Myocyte (in vitro differentiated cells): ENCODE data around the gene EMC10. TPM values are rescaled to one million over a fixed set of nuclear protein-coding genes. Genes with fewer than 3 reads are reported as not detected.
"Not testable (repeated sequence)": the region's sequence is repeated elsewhere in the genome, so short reads cannot be mapped to it uniquely, and the experiment has no call there.

Experiments used
- DNase-seq: peaks from one replicate; pipeline ENCODE4 v3.0.0-alpha.2; 2012; ENCODE audit warnings: low read depth
- total RNA-seq: library from RNA; depleted of rRNA; stranded (reverse); fragments of >200 nt; gene quantifications from 2 replicates; pipeline ENCODE4 v1.2.3, GENCODE V29; 2014

Gene EMC10
- total RNA-seq, 1 donor from 2014 or later, result 210 TPM

DNA sequence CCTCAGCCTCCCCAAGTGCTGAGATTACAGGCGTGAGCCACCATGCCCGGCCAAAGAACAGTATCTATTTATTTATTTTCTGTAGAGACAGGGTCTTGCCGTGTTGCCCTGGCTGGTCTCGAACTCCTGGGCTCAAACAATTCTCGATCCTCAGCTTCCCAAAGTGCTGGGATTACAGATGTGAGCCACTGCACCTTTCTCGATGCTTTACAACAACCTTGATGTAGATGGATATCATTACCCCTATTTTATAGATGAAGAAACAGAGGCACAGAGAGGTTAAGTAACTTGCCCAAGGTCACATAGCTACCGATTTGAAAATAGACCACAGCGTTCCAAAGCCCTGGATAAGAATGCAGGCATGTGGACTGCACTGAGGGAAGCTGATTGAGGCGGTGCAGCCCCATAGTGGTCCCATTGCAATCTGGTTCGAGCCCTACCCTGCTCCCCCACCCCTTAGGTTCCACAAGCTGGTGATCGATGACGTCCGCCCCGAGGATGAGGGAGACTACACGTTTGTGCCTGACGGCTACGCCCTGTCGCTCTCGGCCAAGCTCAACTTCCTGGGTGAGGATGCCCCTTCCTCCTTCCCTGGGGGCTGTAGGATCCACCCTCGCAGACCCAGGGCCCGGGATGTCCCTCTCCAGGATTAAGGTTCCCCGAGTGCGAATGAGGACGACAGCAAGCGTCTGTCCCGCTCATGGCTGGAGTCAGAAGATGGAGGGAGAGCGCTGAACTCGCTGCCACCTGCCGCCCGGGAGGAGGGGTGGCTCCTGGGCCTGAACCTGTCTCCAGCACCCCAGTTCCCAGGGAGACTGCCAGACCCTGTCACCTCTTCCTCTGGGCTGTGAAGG is 25.7 kb upstream of the EMC10 start:
- no peak for DNase-seq

DNA sequence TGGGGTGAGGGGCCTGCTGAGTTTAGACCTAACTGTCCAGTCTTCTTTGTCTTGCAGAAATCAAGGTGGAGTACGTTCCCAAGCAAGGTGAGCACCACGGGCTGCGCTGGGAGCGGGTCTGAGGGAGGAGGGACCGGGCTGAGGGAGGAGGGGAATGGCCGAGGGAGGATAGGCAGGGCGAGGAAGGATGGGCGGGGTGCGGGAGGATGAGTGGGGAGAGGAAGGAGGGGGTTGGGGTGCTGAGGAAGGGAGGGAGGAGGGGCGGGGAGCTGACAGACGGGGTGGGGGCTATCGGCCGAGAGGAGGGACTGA is 25.1 kb upstream of the EMC10 start:
- DNase-seq, result no peak

DNA sequence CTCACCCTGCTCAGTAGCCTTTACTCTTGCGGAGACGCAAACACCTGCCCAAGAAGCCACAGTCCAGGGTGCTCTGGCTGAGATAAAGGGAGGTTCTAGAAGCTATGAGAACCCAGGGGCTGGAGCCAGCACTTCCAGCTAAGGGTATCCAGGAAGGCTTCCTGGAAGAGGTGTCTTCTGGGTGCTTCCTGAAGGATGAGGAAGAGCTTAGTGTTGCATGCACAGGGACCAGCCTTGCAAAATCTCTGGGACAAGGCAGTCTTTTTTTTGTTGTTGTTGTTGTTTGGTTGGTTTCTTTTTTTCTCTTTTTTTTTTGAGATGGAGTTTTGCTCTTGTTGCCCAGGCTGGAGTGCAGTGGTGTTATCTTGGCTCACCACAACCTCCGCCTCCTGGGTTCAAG is 23.1 kb upstream of the EMC10 start:
- DNase-seq, result no peak

- no peak for DNase-seq
Measured at GRCh38 chr19:50455992-50456391, 20.3 kb upstream of the EMC10 start.

GRCh38 chr19:50457300-50457699 is 19.0 kb upstream of the EMC10 start:
- no peak for DNase-seq

GRCh38 chr19:50458396-50459066 is 17.8 kb upstream of the EMC10 start:
- DNase-seq, result no peak

DNA sequence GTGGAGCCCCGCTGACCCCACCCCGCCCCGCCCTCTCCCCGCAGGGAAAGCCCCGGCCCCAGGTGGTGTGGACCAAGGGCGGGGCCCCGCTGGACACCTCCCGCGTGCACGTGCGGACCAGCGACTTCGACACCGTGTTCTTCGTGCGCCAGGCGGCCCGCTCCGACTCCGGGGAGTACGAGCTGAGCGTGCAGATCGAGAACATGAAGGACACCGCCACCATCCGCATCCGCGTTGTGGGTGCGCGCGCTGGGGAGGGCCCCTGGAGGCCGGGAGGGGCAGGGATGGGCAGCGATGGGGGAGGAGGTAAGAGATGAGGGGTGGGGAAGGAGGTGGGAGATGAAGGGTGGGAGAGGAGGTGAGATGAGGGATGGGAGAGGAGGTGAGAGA is 17.2 kb upstream of the EMC10 start:
- DNase-seq, result no peak

GRCh38 chr19:50459638-50460037 is 16.7 kb upstream of the EMC10 start:
- no peak for DNase-seq

GRCh38 chr19:50460161-50460765 is 16.0 kb upstream of the EMC10 start:
- peak; percentile 30 for DNase-seq

- DNase-seq, result peak; percentile 79
Measured at GRCh38 chr19:50461066-50461875, 15.0 kb upstream of the EMC10 start.

GRCh38 chr19:50462970-50463369 is 13.3 kb upstream of the EMC10 start:
- DNase-seq, result no peak

DNA sequence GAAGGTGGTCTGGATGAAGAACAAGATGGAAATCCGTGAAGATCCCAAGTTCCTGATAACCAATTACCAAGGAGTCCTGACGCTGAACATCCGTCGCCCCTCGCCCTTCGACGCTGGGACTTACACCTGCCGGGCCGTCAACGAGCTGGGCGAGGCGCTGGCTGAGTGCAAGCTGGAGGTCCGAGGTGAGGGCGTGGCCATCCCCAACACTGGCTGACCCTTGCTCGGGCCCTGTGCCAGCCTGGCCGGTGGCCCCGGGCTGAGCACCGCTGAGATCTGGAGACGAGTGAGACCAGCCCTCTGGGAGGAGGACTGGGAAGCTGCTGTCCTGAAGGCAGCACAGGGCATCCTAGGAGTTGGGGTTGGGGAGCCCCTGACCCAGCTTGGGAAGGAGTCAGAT is 12.0 kb upstream of the EMC10 start:
- no peak for DNase-seq

GRCh38 chr19:50465000-50465399 is 11.3 kb upstream of the EMC10 start:
- DNase-seq, result no peak

DNA sequence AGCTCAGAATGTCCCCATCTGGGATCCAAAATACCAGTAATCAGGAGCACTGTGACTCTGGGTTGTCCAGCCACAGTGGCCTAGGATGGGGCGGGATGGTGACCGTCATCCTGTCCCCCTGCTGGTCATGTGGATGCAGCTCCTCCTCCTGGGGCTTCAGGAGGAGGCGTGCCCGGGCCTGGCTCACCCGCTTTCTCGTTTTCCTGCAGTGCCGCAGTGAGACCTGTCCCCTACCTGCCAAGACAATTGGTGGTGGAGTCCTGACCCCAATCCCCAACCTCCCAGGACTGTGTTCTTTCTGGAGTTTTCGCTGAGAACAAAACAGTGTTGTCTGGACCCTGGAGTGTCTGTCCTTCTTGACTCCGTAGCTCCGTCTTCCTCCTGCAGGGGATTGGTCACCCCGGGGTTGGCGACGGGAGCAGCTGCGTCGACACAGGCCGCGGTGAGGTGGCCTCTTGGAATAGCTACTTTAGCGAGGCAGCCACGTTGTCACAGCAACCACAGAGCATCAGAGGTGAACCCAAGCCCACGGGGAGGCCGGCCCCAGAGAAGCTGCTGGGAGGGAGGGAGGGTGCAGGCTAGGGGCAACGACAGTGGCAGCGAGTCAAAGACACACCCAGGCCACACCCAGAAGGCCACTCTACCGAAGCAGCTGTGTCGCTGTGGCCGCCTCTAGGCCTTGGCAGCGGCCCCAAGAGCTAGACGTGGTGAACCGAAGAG is 10.2 kb upstream of the EMC10 start:
- DNase-seq, result peak; percentile 97

DNA sequence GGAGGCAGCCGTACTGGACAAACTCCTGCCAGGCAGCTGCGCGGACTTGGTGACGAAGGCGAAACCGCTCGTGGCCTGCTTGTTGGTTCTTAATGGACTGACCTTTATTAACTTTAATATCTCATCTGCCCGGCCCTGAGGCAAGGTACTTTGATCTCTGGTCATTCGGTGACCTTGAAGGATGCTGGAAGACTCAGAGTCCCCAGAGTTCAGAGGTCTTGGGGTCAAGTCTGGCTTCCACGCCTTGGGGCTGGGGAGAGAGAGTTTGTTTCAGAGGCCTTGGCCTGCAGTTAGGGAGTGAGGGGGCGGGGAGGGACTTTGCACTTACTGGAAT is 9.6 kb upstream of the EMC10 start:
- no peak for DNase-seq

DNA sequence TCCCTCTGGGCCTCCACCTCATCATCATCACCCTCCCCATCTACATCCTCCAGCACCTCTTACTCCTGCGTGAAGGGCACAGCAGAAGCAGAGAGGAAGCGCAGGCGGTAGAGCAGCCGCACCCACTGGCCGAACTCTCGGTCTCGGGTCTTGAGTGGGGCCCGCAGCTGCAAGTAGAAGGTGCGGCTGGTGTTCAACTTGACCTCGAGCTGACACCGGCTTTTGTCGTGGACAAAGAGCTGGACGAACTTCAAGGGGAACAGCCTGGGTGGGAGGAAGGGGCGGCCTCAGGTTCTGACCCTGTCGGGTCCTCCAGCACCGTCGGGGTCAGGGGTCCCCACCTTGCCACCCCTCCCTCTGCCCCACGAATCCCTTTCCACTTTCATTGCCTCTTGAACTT is 8.7 kb upstream of the EMC10 start:
- no peak for DNase-seq

- DNase-seq, result no peak
Measured at GRCh38 chr19:50468818-50469217, 7.5 kb upstream of the EMC10 start.

- not testable (repeated sequence) for DNase-seq
Measured at GRCh38 chr19:50473336-50473735, 3.0 kb upstream of the EMC10 start.

DNA sequence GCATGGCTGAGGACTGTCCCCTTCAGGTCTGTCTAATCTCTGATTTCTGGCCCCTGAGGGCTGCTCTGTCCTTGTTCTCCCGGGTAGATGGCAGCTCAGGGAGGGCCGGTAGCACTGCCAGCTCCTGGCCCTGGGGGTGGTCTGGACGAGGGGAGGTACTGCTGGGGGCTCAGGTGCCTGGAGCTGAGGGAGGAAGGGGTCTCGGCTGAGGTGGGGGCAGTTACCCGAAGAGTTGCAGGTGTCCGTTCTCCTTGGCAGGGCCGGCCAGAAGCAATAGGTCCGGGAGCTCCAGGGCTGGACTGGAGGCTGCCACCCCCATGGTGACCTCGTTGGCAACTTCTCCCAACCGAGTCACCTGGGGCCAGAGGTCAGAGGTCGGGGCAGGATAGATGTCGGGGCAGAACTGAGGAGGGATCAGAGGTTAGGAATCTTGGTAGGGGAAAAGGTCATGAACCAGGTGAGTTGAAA is 1.2 kb upstream of the EMC10 start:
- DNase-seq, result no peak

DNA sequence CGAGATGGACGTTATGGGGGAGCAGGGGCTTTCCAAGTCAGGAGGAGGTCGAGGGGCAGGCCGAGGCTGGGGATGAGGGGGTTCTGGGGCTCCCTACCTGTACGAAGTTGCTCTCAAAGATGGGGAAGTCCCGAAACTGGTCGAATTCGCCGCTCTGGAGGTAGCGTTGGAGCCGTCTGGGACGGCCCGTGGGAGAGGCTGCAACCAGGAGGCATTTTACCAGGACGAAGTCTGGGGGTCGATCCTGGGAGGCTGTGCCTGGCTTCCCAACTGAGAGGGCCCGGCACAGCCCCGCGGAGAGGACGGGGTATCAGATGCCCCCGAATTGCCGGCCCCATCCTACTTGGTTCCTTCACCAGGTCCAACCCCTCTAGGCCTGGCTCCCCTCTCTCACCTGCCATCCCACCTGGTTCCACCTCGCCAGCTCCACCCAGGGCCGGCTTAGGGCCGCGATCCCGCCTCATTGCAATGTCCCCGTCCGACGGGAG is 527 bp upstream of the EMC10 start:
- DNase-seq, result no peak

- DNase-seq, result no peak
Measured at GRCh38 chr19:50476907-50477238, 566 bp downstream of the EMC10 start.
